GM18498 (cell line): ENCODE measurements around the gene OMP.
A peak's percentile ranks its signal among the peaks of the same experiment; 100 is the strongest.
"Not testable (repeated sequence)": the region's sequence is repeated elsewhere in the genome, so short reads cannot be mapped to it uniquely, and the experiment has no call there.

Experiments used
- ATAC-seq: cut with Tn5 transposase; IDR thresholded peaks from one replicate; pipeline ENCODE4 v1.9.1; 2021; ENCODE audit warnings: mild to moderate bottlenecking, moderate library complexity; ENCODE audit not compliant: unreplicated experiment

The OMP gene, protein sequence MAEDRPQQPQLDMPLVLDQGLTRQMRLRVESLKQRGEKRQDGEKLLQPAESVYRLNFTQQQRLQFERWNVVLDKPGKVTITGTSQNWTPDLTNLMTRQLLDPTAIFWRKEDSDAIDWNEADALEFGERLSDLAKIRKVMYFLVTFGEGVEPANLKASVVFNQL

DNA sequence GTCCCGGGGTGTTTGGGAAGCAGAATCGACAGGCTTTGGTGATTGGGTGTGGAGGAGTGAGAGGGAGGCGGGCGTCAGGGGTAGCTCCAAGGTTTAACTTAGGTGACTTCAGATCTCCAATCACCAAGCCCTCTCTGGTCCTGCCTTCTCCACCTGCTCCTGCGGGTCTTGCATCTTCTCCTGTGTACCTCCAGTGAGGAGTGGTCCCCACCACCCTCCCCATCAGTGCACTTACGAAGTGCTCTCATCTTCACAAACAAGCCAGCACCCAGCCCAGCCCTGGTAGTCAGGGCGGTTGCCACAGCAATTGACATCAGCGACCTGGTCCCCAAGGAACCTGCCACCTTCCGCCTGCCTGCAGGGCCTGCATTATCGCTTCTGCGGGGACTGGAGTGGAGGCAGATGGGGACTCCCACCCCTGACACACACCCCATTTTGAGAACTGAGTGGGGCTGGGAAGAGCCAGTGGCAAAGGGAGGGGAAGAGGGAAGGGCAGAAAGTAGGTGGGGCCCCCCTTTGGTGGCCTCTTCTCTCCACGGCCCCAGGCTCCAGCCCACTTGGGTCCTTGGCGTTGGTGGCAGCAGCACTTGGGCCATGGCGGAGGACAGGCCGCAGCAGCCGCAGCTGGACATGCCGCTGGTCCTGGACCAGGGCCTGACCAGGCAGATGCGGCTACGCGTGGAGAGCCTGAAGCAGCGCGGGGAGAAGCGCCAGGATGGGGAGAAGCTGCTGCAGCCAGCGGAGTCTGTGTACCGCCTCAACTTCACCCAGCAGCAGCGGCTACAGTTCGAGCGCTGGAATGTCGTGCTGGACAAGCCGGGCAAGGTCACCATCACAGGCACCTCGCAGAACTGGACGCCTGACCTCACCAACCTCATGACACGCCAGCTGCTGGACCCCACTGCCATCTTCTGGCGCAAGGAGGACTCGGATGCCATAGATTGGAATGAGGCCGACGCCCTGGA, at the start of gene OMP:
Gene OMP, plus strand, starts transcription at position 595 of the 965 bp plus-strand sequence. Its CDS starts 0 bp downstream, at position 595.
- no peak for ATAC-seq

DNA sequence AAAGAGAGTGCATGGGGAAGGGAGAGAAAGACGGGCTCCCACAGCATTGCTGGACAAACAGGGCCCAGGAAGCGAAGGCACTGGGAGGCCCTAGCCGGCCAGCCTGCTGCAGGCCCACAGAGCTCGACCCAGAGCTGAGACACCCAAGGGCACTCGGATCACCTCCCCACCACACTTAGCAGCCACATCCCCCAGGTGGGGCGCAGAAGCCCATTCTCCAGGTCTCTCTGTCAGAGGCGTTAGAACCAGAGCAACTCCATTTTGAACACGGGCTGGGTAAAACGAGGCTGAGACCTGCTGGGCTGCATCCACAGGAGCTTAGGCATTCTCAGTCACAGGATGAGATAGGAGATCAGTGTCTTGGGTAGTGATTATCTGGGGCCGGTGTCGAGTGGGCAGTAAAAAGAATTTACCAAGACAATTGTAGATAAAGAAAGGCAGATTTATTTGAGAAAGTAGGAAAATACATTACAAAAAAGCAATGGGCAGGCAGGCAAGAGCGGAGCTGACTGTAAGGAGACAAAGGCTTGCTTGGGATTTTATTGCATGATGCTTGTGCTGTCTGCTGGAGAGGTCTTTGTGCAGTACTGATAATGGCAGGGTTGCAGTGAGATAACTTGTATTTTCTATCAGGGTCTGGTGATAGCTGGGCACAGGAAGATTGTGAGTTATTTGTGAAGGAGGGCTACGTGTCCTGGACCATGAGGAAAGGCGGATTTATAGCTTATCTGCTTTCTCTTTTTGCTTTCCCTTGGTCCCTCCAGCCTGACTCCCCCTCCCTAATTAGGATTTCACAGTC, 49.2 kb upstream of the OMP start:
- no peak for ATAC-seq

DNA sequence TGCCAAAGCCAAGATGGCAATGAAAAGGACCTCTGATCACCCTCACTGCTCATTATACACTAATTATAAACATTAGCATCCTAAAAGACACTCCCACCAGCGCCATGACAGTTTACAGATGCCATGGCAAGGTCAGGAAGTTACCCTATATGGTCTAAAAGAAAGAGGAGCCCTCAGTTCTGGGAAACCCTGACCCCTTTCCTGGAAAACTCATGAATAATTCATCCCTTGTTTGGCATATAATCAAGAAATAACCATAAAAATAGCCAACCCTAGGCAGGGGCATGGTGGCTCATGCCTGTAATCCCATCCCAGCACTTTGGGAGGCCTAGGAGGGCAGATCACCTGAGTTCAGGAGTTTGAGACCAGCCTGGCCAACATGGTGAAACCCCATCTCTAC, 48.6 kb upstream of the OMP start:
- ATAC-seq = no peak

DNA sequence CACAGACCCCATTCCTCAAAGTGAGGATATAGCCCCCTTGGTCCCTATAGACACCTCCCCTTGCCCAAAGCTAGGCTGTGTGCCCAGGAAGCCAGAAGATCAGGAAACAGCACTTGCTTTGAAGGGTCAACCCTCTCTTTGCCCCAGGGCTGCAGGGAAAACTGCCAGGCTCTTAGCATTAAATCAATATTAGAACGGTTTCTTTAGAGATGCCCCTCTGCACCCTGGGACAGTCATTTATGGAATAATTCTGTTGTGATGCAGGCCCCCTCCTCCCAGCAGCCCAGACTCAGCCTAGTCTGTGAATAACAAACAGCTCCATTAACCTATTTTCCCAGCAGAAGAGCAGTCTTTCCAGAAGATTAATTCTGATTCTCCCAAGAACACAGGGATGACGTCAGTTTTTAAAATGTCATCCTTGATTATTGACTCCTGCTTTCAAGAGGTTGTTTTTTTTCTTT, 47.5 kb upstream of the OMP start:
- no peak for ATAC-seq

DNA sequence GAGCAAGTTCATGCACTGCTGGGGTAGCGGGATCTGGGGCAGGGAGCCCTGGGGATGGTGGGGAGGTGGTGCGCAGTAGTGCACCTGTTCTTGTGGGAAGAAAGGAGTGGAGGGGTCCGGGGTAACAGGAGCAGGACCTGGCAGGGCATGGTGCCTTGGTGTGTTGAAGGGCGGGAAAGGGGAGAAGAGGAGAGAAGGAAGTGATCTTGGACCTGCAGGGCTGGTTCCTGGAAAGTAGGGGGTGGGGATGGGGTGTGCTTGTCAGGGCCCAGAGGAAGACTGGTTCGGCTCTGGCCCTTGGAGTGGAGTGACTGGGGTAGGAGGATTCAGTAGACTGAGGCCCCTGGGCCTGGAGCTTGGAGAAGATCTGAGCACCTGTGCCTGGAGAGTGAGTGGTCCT, 46.7 kb upstream of the OMP start:
- no peak for ATAC-seq

DNA sequence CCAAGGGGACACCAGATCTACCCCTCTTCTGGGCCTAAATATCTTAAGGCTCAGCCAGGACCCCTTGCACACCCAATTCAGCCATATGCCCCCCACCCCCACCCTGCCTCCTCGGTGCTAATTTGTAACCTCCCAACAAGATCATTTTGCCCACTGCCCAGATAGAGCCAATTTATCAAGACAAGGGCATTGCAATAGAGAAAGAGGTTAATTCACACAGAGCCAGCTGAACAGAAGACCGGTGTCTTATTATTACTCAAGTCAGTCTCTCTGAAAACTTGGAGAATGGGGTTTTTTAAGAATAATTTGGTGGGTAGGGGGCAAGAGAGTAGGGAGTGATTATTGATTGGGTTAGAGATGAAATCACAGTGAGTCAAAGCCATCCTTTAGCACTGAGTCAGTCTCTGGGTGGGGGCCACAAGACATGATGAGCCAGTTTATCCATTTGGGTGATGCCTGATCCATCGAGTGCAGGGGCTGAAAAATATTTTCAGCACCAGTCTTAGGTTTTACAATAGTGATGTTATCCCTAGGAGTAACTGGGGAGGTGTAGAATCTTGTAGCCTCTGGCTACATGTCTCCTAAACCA, 45.7 kb upstream of the OMP start:
- no peak for ATAC-seq

DNA sequence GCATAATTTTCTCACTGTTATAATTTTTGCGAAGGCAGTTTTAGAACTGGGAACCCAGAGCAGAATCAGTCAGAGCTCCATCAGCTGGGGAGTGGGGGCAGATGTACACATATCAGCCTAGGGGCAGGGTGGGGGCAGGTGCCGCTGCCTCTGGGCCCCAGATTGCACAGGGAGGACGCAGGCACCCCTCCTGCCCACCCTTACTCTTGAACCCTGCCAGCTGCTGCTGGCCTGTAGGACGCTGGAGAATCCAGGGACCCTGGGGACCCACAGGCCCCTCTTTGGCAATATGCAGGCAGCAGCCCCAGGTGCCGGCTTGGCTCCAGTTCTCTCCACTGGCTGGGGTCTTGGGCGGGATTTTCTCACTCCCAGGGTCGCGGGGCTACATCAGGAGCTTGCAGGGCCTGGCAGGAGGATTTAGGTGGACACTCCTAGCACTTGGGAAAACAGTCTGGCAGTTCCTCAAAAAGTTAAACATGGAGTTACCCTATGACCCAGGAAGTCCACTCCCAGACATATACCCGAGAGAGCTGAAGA, 44.6 kb upstream of the OMP start:
- ATAC-seq = no peak

DNA sequence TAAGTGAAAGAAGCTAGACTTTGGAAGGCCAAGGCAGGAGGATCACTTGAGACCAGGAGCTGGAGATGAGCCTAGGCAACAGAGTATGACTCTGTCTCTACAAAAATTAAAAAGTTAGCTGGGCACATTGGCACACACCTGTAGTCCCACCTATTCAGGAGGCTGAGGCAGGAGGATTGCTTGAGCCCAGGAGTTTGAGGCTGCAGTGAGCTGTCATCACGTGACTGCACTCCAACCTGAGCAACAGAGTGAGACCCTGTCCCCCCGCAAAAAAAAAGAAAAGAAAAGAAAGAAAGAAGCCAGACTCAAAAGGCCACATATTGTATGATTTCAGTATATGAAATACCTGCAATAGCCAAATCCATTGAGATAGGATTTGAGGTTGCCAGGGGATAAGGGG, 43.7 kb upstream of the OMP start:
- no peak for ATAC-seq

DNA sequence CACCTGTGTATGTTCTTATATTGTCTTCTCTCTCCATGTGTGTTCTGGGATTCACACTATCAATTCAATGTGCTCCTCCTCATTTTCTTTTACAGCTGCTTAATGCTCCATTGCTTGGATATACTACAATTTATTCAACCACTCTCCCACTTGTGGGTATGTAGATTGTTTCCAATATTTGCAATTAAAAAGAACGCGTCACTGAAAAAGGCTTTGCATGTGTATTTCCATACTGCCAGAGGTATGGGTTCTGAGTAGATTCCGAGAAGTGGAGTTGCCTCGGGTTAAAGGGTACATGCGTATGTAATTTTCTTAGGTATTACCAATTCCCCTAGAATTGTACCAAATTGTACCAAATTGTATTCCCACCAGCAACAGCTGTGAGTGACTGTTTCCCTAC, 42.8 kb upstream of the OMP start:
- ATAC-seq = no peak

DNA sequence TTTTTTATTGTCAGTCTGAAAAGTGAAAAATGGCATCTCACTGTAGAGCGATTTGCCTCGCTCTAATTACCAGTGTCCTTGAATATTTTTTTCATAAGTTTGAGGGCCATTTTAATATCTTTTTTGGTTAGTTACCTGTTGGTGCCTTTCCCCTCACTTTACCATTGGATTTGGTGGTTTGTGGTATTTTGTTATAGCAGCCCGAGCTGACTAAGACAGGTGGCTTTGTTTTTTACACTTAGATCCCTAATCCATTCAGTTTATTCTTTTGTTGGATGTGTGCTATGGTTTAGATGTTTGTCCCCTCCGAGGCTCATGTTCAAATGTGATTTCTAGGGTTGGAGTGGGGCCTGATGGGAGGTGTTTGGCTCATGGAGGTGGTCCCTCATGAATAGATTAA, 42.4 kb upstream of the OMP start:
- no peak for ATAC-seq

DNA sequence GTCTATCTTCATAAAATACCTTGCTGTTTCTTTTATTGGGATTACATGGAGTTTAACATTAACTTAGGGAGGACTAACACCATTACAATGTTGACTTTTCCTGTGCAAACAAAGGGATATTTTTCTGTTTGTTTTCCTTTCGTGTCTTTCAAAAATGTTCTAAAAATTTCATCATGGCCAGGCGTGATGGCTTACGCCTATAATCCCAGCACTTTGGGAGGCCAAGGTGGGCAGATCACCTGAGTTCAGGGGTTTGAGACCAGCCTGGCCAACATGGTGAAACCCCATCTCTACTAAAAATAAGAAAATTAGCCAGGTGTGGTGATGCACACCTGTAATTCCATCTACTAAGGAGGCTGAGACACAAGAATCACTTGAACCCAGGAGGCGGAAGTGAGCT, 41.4 kb upstream of the OMP start:
- not testable (repeated sequence) for ATAC-seq

DNA sequence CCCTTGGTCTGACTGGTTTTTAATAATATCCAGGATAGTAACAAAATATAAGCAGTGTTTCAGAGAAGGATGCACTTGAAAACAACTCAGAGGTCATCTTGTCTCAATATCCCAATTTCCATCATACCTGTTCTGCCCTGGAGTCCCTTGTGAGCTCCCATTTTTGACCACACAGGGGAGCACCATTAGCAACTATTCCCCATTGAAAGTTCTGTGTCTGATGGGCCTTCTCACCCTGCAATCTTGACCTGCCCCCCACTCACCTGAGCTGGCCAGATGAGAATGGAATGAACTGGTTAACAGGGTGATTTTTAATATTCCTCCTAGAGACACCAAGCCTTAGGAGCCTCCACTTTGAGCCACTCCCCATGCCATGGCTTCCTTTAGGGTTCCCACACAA, 39.7 kb upstream of the OMP start:
- no peak for ATAC-seq

DNA sequence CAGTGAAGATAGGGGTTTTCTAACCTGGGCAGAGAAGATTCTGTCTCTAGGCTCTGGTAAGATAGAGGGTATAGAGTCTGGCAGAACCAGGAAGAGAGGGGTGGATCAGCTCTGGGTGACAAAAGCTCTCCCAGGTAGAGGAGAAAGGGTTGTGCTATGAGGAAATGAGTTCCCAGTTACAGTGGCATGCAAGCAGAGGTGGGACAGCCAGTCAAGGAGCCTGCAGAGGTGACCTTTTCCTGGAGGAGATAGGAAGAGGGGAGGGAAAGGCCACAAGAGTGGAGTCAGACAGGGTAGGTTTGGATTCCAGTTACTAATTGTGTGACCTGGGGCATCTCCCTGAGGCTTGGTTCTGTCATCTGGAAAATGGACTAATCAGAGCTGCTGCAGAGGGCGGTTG, 39.2 kb upstream of the OMP start:
- no peak for ATAC-seq

DNA sequence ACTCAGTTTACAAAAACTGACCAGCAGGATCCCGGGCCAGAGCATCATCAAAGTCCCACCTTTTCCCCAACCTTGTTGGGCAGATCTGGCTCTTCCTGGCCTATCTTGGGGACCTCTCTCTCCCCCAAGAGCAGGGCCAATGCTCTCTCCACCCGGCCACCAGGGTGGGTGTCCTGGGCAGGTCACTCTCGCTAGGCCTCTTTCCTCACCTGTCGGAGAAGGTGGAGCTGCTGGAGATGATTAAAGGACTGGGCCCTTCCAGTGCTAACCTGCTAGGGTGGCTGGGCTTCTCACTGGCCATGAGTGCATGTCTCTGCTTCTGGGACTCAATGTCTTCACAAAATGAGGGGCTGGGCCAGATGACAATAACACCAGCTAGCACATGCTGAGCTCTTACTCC, 38.8 kb upstream of the OMP start:
- ATAC-seq = no peak

DNA sequence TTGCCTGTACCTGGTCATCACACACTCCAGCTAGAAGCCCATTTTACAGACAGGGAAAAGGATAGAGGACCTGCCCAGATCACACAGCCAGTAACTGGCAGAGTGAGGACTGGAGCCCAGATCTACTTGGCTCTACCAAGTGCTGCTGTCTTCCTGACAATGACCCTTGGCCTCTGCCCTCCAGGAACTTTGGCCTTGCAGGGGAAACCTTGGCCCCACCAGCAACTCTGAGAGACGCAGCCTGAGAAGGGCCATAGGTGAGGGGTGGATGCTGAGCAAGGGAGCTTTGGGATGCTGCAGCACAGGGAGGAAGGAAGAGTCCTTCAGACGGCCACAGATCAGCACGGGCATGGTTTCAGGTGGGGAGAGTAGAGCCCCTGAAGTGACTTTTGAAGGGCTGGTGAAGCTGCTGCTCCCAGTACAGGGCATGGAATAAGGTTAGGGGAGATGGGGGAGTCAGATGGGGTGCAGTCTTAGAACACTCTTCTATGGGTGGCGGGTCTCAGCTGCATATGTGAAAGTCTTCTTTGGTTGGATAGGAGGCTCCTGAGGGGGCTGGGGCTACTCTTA, 37.9 kb upstream of the OMP start:
- no peak for ATAC-seq

DNA sequence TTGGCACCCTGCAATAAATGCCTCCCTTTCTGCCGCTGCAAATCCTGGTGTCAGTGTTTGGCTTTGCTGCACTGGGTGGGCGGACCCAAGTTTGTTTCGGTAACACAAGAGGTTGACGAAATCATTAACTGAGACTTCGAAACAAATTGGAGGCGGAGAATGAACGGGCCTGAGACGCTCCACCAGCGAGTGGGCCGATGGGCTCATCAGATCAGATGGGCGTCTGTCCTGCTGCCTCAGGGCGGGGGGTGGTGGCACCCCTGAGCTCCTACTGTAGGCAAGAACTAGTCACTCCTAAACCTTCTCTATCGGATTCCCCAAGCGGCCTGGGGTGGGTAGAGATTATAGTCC, 36.8 kb upstream of the OMP start:
- no peak for ATAC-seq

DNA sequence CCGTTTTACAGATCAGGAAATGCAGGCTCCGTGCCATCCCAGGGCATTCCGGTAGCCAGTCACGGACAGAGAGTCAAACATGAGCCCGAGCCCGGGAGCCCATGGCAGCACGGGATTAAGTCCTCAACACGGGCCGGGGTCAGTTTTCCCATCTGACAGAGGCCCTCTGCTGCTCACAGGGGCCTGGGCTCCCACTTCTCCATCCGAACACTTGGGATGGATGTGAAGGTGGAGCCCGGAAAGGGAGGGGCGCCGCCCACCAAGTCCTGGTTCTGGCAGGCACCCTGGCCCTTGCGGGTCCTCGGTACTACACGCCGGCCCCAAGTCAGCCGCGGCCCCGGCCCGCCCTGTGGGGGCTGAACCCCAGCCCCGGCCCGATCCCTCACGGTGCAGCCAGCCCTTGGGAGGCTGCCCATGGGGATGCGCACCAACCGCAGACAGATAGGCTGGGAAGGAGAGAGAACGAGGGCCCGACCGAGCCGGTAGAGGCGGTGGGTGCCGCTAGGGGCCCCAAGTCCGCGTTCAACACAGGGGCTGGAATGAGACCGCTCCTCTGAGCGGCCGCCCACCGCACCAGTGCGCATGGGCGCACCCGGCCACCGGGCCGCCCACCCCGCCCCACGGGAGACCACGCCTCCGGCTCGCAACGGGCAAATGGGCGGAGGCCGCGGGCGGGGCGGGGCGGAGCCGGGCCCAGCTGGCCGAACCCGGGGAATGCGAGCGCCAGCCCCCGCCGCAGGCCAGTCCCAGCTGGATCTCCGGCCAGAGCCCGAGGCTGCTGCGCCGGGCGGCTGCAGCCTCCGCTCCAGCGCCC, 36.2 kb upstream of the OMP start, which contains the start of gene CAPN5:
Gene CAPN5, plus strand, starts transcription at position 743 of the 814 bp plus-strand sequence. CDS start 17,916 bp downstream, outside the sequence.
- ATAC-seq = peak; percentile 89

DNA sequence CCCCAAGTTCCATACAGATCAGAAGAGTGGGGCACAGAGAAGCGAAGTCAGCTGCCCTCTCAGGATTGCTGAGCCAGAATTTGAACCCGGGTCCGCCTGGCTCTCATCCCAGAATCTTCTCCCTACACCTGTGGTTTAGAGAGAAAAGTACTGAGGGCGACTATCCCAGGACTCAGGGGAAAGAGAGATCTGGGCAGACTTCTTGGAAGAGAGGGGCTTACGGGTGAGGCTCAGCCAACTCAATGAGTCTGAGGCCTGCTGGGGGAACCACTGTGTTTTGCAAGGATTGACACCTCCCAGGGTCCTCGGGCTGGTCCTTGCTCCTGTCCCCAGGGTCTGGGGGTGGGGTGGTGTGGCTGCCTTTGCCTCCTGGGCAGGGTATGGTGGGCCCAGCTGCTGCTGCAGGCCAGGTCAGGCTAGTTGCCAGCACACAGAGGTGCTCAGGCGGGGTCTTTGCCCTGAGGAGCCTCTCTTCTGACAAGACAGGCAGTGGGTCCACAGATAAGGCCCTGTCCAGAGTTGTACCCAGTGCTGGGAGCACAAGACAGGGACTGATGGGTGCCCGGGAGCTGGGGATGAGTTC, 34.7 kb upstream of the OMP start:
- ATAC-seq = no peak
